HCT116 (cell line): ENCODE results near the gene MAGOHB.

Experiments used
- CTCF ChIP-seq, 3 experiments: fragments of 200-600 bp in 1 of 3; sonication (generic) in 1 of 3; IDR thresholded peaks in 2 of 3; conservative IDR thresholded peaks in 1 of 3; 2 replicates each; pipeline ENCODE4 v1.5.1; 2012 to 2017; ENCODE audit warnings: low read depth in 2 of 3, low read length in 2 of 3, antibody characterized with exemption in 1 of 3, borderline replicate concordance in 1 of 3, control low read depth in 1 of 3, mild to moderate bottlenecking in 1 of 3, mixed read lengths in 1 of 3, mixed run types in 1 of 3, moderate library complexity in 1 of 3; ENCODE audit not compliant: insufficient read depth in 1 of 3
- TCF7L2 ChIP-seq: IDR thresholded peaks from 2 replicates; pipeline ENCODE4 v1.7.0; 2011; ENCODE audit warnings: borderline replicate concordance, inconsistent platforms; ENCODE audit not compliant: insufficient read depth, insufficient read length; ENCODE audit errors: extremely low read depth

GRCh38 chr12:10617863-10618262, 4.5 kb upstream of the MAGOHB start:
- TF ChIP-seq TCF7L2 (no peak), CTCF (IDR thresholded peaks at IDR 0.05 in 2 of 3, conservative IDR thresholded peaks at IDR 0.05 in 1 of 3; ENCODE audit: borderline replicate concordance in 1 of 3, insufficient read depth in 1 of 3, low read depth in 2 of 3, low read length in 2 of 3) (no peak)
